Stimulated activated memory B cell treated with anti-CD40 and anti-IgM and Interleukin-4, amounts not matched to agents 10 μg/mL and 1 μg/mL and 100 μg/mL, for 72 hours (primary cell): ENCODE results near the gene ZNF831.

Source experiments
- ATAC-seq: fragments of 150-1000 bp; cut with Tn5 transposase; 2 replicates; pipeline ENCODE4 v1.10.0; 2021
- H3K27ac Mint-ChIP-seq: one replicate; pipeline ENCODE4 v1.8.0; 2022; ENCODE audit warnings: mild to moderate bottlenecking, mixed read lengths
- H3K27me3 Mint-ChIP-seq: one replicate; pipeline ENCODE4 v1.8.0; 2022; ENCODE audit warnings: mixed read lengths
- H3K36me3 Mint-ChIP-seq: one replicate; pipeline ENCODE4 v1.8.0; 2022; ENCODE audit warnings: mixed read lengths
- H3K4me1 Mint-ChIP-seq: one replicate; pipeline ENCODE4 v1.8.0; 2022; ENCODE audit warnings: mixed read lengths
- H3K4me3 Mint-ChIP-seq: one replicate; pipeline ENCODE4 v1.8.0; 2022; ENCODE audit warnings: mild to moderate bottlenecking, moderate library complexity, mixed read lengths
- H3K9me3 Mint-ChIP-seq: one replicate; pipeline ENCODE4 v1.8.0; 2022; ENCODE audit warnings: mixed read lengths

Gene ZNF831

DNA sequence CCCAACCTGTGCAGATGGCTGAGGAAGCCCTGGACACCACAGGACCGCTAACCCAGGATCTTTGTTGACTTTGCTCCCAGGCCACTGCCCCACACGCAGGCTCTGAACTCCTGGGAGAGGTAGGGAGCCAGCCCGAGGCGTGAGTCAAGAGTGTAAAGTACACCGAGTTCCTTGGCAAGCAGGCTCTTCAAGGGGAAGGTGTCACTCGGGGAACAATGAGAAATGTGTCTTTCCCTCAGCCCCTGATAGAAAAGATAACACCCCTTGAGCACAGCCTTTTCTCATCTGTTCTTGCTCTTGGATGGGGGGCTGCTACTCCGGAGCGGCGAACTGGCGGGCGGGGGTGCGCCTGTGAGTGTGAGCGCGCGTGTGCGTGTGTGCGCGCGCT is 136.3 kb downstream of the ZNF831 start:
- Mint-ChIP-seq H3K27me3 (peaks cover 84% of the 10 kb centered on the region), H3K27ac (no peak overlapping the region), H3K36me3 (no peaks in the 10 kb centered on the region), H3K4me1 (no peaks in the 10 kb centered on the region), H3K4me3 (no peak overlapping the region), H3K9me3 (no peaks in the 10 kb centered on the region)
- no peak for ATAC-seq

DNA sequence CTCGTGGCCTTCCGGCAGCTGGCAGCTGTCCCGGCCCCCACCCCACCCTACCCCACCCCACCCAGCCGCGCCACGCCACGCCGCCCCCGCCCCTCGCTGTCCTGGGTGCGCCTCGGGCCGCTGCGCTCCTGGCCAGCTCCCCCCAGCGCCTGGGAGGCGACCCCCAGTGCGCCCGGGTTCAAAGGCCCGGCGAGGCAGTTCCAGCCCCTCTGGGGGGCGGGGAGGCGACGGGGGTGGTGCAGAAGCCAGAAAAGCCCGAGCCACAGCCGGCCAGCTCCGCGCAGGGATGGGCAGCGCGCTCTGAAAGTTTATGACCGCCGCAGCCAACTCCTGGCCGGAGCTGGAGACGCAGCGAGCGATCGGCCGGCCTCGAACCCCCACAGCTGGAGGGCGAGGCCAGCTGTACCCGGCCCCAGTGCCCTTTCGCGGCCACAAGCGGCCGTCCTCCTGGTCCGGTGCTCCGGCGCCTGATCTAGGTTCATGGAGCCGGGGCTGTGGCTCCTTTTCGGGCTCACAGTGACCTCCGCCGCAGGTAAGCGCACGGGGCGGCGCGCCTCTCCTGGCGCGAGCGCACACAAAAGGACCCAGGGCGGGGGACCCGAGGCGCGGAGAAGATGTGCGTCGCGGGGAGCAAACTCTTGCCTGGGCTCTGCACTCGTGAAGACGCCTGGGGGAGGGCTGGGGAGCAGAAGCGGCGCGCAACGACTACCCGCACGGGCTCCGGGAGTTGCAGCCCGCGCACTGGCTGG is 136.9 kb downstream of the ZNF831 start, which contains the start of gene EDN3:
TSS of gene EDN3 (plus strand) at position 279 of the 749 bp plus-strand sequence. CDS start at position 481, 202 bp downstream.
- Mint-ChIP-seq H3K36me3 (no peaks in the 10 kb centered on the region), H3K4me1 (no peaks in the 10 kb centered on the region), H3K27ac (no peak within 1 kb of the TSS), H3K9me3 (no peaks in the 10 kb centered on the region), H3K4me3 (no peak within 1 kb of the TSS), H3K27me3 (peaks cover 90% of the 10 kb centered on the region)
- ATAC-seq: no peak

DNA sequence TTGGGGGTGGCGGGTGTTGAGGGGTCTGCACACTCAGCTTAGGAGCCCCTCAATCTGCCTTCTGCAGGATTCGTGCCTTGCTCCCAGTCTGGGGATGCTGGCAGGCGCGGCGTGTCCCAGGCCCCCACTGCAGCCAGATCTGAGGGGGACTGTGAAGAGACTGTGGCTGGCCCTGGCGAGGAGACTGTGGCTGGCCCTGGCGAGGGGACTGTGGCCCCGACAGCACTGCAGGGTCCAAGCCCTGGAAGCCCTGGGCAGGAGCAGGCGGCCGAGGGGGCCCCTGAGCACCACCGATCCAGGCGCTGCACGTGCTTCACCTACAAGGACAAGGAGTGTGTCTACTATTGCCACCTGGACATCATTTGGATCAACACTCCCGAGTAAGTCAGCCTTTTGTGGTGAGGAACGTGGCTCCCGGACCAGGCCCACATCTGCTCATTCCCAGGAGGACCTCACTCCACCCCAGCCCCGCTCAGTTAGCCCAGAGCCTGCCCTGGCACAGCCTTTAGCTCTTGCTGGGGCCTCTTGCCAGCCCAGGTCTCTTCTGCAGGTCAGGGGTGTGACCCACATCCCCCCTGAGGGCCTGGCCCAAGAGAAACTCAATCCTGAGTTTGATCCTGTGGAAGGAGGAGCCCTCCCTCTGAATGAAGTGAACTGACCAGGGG is 137.9 kb downstream of the ZNF831 start:
- H3K36me3 Mint-ChIP-seq: no peaks in the 10 kb centered on the region
- H3K27me3 Mint-ChIP-seq: peaks cover 81% of the 10 kb centered on the region
- no peak overlapping the region for H3K4me3 Mint-ChIP-seq
- no peak overlapping the region for H3K27ac Mint-ChIP-seq
- no peaks in the 10 kb centered on the region for H3K4me1 Mint-ChIP-seq
- no peaks in the 10 kb centered on the region for H3K9me3 Mint-ChIP-seq
- ATAC-seq: no peak

DNA sequence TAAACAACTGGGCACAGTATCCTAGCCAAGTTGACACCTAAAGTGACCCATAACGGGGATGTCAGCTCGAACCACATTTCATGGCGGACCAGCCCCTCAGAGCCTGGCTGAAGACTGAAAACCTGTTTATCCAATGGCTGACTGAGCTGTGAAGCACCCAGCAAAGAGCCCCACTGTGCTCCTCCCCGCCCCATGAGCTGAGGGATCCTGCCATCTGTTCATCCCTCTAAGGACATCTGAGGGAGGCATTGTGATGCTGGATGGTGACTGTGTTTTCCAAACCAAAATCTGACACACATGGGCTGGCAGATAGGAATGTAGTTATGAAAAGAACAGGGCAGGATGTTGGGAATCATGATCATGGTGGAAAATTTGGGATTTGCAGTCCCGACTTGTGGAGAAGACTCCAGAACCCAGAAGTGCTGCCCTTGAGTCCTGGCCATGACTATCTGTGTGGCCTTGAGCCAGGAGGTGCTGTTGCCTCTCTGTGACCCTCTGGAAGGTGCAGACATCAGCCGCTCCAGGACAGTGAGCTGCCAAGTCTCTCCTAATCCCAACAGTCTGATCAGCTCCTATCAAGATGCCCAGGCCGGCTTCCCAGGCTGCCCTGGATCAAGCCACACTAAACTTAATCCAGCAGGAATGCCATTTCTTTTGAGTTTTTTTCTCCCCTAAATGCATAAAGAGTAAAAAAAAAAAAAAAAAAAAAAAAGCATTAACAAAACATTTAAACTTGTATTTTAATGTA is 142.5 kb downstream of the ZNF831 start:
- Mint-ChIP-seq H3K4me1 (no peaks in the 10 kb centered on the region), H3K27ac (no peak overlapping the region), H3K4me3 (no peak overlapping the region), H3K9me3 (no peaks in the 10 kb centered on the region), H3K36me3 (no peaks in the 10 kb centered on the region), H3K27me3 (peaks cover 44% of the 10 kb centered on the region)
- no peak for ATAC-seq

GRCh38 chr20:59307270-59307669 is 143.6 kb downstream of the ZNF831 start:
- Mint-ChIP-seq H3K27me3 (peaks cover 33% of the 10 kb centered on the region), H3K36me3 (no peaks in the 10 kb centered on the region), H3K27ac (no peak overlapping the region), H3K4me3 (no peak overlapping the region), H3K4me1 (no peaks in the 10 kb centered on the region), H3K9me3 (no peaks in the 10 kb centered on the region)
- no peak for ATAC-seq
